ENCODE results near the gene BAIAP2.

GRCh38 chr17:81074875-81075274 is 39.9 kb downstream of the BAIAP2 start:
- no peak for TF ChIP-seq CTCF (conservative IDR thresholded peaks at IDR 0.05)
- no peak for TF ChIP-seq ZFX (IDR thresholded peaks at IDR 0.05)

Measured in C4-2B (cell line).